ENCODE measurements around the gene SLC1A6.
"Not testable (repeated sequence)": the region's sequence is repeated elsewhere in the genome, so short reads cannot be mapped to it uniquely, and the experiment has no call there.

DNA sequence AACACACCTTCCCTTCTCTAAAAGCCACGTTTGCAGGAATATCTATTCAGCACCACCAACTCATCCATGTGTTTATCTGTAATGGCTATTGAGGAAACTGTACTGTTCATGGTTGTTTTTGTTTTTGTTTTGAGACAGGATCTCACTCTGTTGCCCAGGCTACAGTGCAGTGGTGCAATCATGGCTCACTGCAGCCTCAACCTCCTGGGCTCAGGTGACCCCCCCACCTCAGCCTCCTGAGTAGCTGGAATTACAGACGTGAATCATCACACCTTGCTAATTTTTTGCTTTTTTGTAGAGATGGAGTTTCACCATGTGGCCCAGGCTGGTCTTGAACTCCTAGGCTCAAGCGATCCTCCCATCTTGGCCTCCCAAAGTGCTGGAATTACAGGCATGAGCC lies 39.2 kb upstream of the SLC1A6 start:
- TF ChIP-seq EZH2 (optimal IDR thresholded peaks at IDR 0.05; ENCODE audit: low read depth, low read length), result not testable (repeated sequence)
- TF ChIP-seq, protein P1, sequence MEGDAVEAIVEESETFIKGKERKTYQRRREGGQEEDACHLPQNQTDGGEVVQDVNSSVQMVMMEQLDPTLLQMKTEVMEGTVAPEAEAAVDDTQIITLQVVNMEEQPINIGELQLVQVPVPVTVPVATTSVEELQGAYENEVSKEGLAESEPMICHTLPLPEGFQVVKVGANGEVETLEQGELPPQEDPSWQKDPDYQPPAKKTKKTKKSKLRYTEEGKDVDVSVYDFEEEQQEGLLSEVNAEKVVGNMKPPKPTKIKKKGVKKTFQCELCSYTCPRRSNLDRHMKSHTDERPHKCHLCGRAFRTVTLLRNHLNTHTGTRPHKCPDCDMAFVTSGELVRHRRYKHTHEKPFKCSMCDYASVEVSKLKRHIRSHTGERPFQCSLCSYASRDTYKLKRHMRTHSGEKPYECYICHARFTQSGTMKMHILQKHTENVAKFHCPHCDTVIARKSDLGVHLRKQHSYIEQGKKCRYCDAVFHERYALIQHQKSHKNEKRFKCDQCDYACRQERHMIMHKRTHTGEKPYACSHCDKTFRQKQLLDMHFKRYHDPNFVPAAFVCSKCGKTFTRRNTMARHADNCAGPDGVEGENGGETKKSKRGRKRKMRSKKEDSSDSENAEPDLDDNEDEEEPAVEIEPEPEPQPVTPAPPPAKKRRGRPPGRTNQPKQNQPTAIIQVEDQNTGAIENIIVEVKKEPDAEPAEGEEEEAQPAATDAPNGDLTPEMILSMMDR (IDR thresholded peaks at IDR 0.05; ENCODE audit: low read length), result not testable (repeated sequence)

All from MM.1S (cell line).